Skeletal muscle tissue (tissue), 4 donors: ENCODE measurements around the gene ADGRB2. TPM values are rescaled to one million over a fixed set of nuclear protein-coding genes. Genes with fewer than 3 reads are reported as not detected.

Experiments
- H3K27ac ChIP-seq: one replicate; pipeline ENCODE4 v1.7.0; 2013; ENCODE audit warnings: mild to moderate bottlenecking, low read depth, low read length, inconsistent platforms
- H3K27me3 ChIP-seq, 3 donors: one replicate each; pipeline ENCODE4 v1.7.0; 2013; ENCODE audit warnings: low read length in 3 of 3; ENCODE audit not compliant: control insufficient read depth in 3 of 3, insufficient read depth in 3 of 3
- H3K36me3 ChIP-seq, 3 donors: one replicate each; pipeline ENCODE4 v1.7.0; 2013; ENCODE audit warnings: low read length in 3 of 3; ENCODE audit not compliant: control insufficient read depth in 3 of 3, insufficient read depth in 3 of 3
- H3K4me1 ChIP-seq, 3 donors: one replicate each; pipeline ENCODE4 v1.7.0; 2013; ENCODE audit warnings: low read length in 3 of 3, mild to moderate bottlenecking in 3 of 3; ENCODE audit not compliant: control insufficient read depth in 3 of 3, insufficient read depth in 3 of 3
- H3K4me3 ChIP-seq, 3 donors: one replicate each; pipeline ENCODE4 v1.7.0; 2013; ENCODE audit warnings: low read length in 3 of 3
- H3K9ac ChIP-seq, 3 donors: one replicate each; pipeline ENCODE4 v1.7.0; 2013; ENCODE audit warnings: low read length in 3 of 3, mild to moderate bottlenecking in 3 of 3, moderate library complexity in 2 of 3, low read depth in 1 of 3
- H3K9me3 ChIP-seq, 3 donors: one replicate each; pipeline ENCODE4 v1.7.0; 2013; ENCODE audit warnings: low read length in 3 of 3; ENCODE audit not compliant: control insufficient read depth in 3 of 3
- total RNA-seq: library from RNA; depleted of rRNA; stranded (reverse); fragments of >200 nt; gene quantifications from one replicate; pipeline ENCODE4 v1.2.3, GENCODE V29; 2014
- donor health status: Osteomylitis.

Gene ADGRB2
- total RNA-seq, 1 donor from 2014 or later, result 6.3 TPM

DNA sequence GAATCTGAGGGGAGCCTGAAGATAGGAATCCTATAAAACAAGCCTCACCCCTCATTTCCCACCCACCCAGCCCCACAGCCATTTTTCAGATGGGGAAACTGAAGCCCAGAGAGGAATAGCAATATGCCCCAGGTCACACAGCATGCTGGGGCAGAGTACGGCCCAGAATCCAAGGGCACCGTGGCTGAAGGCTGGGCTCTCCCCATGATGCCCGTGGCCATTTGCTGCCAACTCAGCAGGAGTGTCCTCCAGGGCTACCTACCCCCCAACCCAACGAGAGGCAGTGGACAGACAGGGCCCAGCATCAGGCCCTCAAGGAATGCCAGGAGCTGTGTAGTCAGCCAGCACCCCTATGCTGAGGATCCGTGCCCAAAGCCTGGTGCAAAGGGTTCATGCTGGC, 68.8 kb downstream of the ADGRB2 start:
- H3K4me3 ChIP-seq, result no peak overlapping the region
- no peaks in the 10 kb centered on the region for H3K9me3 ChIP-seq
- H3K4me1 ChIP-seq, result peaks cover 8 to 12% (median 9%) of the 10 kb centered on the region in 3 donors
- H3K9ac ChIP-seq, result no peak overlapping the region
- no peak overlapping the region for H3K27ac ChIP-seq
- H3K27me3 ChIP-seq, result no peaks in the 10 kb centered on the region
- H3K36me3 ChIP-seq, result peaks cover 0 to 17% (median 3%) of the 10 kb centered on the region in 3 donors

DNA sequence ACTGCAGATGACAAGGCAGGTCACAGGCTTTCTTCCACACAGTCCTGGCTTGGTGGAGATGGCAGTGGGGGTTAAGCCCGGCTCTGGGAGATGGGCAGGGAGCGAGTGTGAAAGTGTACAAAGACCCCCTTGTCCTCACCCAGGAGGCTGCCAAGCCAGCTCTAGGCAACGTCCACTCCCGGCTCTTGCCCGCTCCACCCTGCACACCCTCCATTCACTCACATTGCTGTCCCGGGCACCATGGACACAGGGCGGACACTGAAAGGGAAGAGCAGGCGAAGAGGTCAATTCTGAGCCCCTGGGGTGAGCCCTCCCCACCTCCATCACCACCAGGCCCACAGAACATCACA, 69.2 kb downstream of the ADGRB2 start:
- Histone ChIP-seq H3K9ac (no peak overlapping the region), H3K4me1 (peaks cover 4 to 9% (median 5%) of the 10 kb centered on the region in 3 donors), H3K27ac (no peak overlapping the region), H3K9me3 (no peaks in the 10 kb centered on the region), H3K4me3 (no peak overlapping the region), H3K27me3 (no peaks in the 10 kb centered on the region), H3K36me3 (peaks cover 0 to 17% (median 3%) of the 10 kb centered on the region in 3 donors)

DNA sequence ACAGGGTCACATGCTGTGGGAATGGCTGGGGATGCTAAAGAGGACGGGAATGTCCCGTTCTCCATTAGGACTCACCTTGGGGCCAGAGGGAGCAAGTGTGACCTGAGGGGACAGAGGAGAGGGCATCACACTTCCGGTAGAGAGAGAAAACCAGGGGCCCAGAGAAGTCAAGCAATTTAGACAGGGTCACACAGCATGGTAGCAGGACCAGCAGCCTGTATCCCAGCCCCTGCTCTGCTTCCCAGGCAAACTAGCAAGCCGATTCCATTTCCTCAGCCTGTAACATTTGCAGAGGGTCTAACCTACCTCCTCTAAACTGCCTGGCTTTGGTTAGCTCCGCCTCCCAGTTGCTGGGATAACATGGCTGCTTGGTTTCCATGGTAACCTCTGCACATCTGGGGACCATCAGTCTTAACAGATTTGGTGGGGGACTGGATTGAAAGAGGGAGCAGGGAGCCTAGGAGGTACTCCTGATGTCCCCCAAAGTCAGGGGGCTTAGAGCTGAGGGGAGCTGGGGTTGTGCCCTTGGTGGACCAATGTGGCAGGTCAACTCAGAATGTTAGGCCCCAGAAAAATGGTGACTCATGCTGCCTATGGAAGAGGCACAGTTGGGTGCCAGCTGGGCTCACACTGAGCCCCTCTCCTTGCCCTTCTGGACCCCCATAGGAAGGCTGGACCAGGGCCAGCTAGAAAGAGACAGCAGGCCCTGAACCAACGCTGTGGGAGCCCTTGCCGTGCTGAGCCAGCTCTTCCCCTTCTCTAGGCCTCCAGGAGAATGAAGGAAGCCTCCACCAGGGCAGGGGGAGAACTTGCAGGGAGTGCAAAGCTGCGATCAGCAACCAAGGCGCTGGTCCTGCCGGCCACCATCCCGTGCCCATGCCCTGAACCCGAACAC, 69.8 kb downstream of the ADGRB2 start:
- no peaks in the 10 kb centered on the region for H3K9me3 ChIP-seq
- H3K36me3 ChIP-seq, result peaks cover 0 to 20% (median 3%) of the 10 kb centered on the region in 3 donors
- no peak overlapping the region for H3K27ac ChIP-seq
- no peak overlapping the region for H3K9ac ChIP-seq
- H3K4me1 ChIP-seq, result peaks cover 0 to 3% (median 0%) of the 10 kb centered on the region in 3 donors
- no peak overlapping the region for H3K4me3 ChIP-seq
- no peaks in the 10 kb centered on the region for H3K27me3 ChIP-seq

DNA sequence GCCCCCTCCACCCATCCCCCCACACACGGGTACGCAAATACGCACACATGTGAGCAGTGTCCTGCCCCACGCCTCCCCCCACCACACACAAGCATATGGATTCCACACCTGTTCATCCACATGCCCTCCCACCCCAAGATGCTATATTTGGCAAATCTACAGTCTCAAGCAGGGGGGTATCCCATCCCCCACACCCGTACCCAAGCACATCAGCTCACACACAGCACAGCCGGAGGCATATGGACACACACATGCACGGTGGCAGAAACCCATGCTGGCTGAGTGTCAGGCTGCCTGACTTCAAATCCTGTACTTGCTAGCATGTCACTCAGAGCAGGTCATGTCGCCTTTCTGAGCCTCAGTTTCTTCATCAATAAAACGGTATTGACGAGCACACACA, 70.9 kb downstream of the ADGRB2 start:
- Histone ChIP-seq H3K4me1 (no peaks in the 10 kb centered on the region), H3K27me3 (no peaks in the 10 kb centered on the region), H3K9me3 (no peaks in the 10 kb centered on the region), H3K9ac (no peak overlapping the region), H3K36me3 (peaks cover 0 to 19% (median 3%) of the 10 kb centered on the region in 3 donors), H3K27ac (no peak overlapping the region), H3K4me3 (no peak overlapping the region)

DNA sequence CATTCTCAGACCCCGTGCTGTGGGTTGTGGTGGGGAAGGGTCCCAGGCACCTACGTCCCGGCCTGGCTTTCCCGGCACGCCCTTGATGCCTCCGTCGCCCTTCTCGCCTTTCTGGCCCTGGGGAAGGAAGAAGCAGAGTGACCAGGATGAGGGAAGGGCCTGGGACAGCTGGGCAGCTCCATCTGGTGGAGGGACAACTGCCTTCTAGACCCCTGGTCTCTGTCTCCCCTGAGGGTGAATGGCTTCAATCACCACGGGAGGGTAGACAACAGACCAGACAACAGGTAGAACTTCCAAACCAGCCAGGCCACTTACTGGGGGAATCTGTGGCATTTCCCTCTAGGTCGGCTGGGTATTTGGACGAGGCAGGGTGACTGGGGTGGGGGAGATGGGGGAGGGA, 72.2 kb downstream of the ADGRB2 start:
- H3K4me1 ChIP-seq, result no peaks in the 10 kb centered on the region
- H3K9ac ChIP-seq, result no peak overlapping the region
- no peaks in the 10 kb centered on the region for H3K9me3 ChIP-seq
- no peak overlapping the region for H3K4me3 ChIP-seq
- H3K27me3 ChIP-seq, result no peaks in the 10 kb centered on the region
- no peak overlapping the region for H3K27ac ChIP-seq
- peaks cover 0 to 17% (median 3%) of the 10 kb centered on the region in 3 donors for H3K36me3 ChIP-seq

DNA sequence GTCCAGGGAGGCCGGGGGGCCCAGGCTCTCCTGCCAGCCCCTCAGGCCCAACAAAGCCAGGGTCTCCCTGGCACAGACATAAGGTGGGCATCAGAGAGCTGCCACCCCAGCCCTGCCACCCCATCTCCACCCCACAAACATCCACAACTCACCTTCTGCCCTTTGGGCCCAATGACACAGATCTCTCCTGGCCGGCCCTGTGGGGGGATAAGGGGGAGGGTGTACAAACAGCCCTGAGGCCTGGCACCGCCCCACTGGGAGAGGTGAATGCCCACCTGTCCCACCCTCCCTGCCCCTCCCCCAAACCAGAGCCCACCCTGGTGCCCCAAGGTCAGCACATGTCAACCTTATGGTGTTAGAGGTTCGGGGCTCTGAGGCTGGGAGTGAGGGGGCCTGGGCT, 72.7 kb downstream of the ADGRB2 start:
- Histone ChIP-seq H3K27me3 (no peaks in the 10 kb centered on the region), H3K4me1 (no peaks in the 10 kb centered on the region), H3K27ac (no peak overlapping the region), H3K36me3 (peaks cover 0 to 12% (median 3%) of the 10 kb centered on the region in 3 donors), H3K9ac (no peak overlapping the region), H3K4me3 (no peak overlapping the region), H3K9me3 (no peaks in the 10 kb centered on the region)

DNA sequence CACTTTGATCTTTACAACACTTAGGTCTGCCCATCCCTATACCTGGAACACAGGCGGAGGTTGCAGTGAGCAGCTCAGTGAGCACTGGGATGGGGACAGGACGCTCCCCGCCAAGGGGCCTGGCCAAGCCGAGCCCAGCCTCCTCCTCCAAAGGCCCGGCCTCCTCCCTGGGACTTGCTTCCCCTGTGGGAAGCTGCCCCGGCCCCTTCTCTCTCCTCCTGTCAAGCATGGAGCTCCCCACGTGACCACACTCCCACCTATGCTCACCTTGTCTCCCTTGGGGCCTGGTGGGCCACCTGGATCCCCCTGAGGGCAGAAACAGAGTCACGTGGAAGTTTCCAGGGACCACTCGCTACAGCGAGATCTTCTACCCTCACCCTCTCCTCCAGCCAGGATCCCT, 73.2 kb downstream of the ADGRB2 start:
- no peak overlapping the region for H3K4me3 ChIP-seq
- no peaks in the 10 kb centered on the region for H3K9me3 ChIP-seq
- no peak overlapping the region for H3K9ac ChIP-seq
- H3K27ac ChIP-seq, result no peak overlapping the region
- H3K27me3 ChIP-seq, result no peaks in the 10 kb centered on the region
- H3K36me3 ChIP-seq, result peaks cover 0 to 10% (median 3%) of the 10 kb centered on the region in 3 donors
- no peaks in the 10 kb centered on the region for H3K4me1 ChIP-seq

DNA sequence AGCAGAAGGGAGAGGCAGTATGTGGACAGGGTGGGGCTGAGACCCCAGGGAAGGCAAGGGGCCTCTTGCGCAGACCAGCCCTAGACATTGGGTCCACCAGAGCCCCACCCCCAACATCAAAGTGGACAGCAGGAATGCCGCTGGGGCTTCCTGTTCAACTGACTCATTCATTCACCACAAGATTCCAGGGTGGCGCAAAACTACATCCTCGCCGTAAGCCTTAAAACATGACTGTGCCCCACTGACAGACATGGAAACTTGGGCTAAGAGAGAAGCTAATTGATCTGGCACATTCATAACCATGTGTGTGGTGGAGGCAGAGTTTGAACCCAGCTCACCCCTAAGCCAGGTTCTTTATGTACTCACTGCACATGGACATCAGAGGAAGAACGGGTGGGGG, 74.3 kb downstream of the ADGRB2 start:
- no peaks in the 10 kb centered on the region for H3K9me3 ChIP-seq
- peaks cover 0 to 12% (median 2%) of the 10 kb centered on the region in 3 donors for H3K36me3 ChIP-seq
- no peak overlapping the region for H3K9ac ChIP-seq
- H3K27ac ChIP-seq, result no peak overlapping the region
- H3K27me3 ChIP-seq, result no peaks in the 10 kb centered on the region
- H3K4me3 ChIP-seq, result no peak overlapping the region
- H3K4me1 ChIP-seq, result no peaks in the 10 kb centered on the region

DNA sequence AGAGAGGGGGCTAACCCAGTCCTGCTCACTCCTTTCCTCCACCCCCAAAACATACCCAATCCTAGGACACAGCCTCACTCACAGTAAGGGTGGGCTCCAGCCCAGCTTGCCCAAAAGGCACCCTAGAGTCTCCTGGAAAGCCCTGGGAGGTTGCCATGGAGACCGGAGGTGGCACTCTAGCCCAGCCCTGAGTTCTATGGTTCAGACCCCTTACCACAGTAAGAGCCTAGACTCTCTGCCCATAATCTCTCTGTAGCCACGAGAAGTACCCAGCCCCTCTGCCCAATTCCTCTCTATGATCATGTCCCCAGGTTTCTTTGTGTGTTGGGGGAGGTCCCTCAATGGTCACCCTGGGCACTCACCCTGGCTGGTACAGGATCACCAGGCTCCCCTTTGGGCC, 74.8 kb downstream of the ADGRB2 start:
- H3K9ac ChIP-seq, result no peak overlapping the region
- no peaks in the 10 kb centered on the region for H3K27me3 ChIP-seq
- H3K36me3 ChIP-seq, result peaks cover 0 to 10% (median 2%) of the 10 kb centered on the region in 3 donors
- no peaks in the 10 kb centered on the region for H3K4me1 ChIP-seq
- H3K27ac ChIP-seq, result no peak overlapping the region
- no peaks in the 10 kb centered on the region for H3K9me3 ChIP-seq
- H3K4me3 ChIP-seq, result no peak overlapping the region

DNA sequence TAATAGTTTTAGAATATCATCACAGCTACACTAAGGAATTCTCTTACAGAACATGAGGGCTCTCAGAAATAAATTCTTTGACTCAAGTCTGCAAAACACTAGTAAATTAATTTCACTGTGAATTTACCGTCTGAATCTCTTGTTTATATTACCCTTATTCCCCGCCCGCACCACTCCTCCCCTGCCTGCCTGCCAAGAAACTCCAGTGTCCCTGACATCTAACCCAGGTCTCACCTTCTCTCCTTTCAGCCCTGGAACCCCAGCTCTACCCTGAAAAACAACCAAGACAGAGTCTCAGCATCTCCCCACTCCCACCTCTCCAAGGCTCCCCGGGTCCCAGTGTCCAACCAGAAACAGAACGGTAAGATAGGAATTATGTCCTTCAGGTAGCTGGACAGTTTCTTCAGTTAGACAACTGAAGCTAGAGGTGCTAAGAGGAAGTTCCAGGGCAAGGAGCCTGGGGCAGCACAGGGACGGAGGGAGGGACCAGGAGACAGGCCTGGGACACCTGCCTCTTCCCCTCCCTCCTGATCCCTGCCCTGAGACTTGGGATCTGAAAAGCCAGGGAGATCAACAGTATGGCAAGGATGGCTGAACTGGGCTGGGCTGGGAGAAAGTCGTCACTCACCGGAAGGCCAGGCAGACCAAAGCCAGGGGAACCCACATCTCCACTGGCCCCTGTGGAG, 75.8 kb downstream of the ADGRB2 start:
- H3K9me3 ChIP-seq, result no peaks in the 10 kb centered on the region
- peaks cover 0 to 8% (median 0%) of the 10 kb centered on the region in 3 donors for H3K36me3 ChIP-seq
- H3K27ac ChIP-seq, result no peak overlapping the region
- H3K4me3 ChIP-seq, result no peak overlapping the region
- no peaks in the 10 kb centered on the region for H3K4me1 ChIP-seq
- no peaks in the 10 kb centered on the region for H3K27me3 ChIP-seq
- no peak overlapping the region for H3K9ac ChIP-seq
